Thyroid gland (tissue), 4 donors: ENCODE data around the gene SCEL.
A peak's percentile ranks its signal among the peaks of the same experiment; 100 is the strongest.

Source experiments
- POLR2A ChIP-seq, 2 donors: fragments of 450-650 bp; IDR thresholded peaks; one replicate each; pipeline ENCODE4 v1.6.1; 2017; ENCODE audit warnings: antibody characterized with exemption in 2 of 2, mild to moderate bottlenecking in 2 of 2, moderate library complexity in 1 of 2
- TF ChIP-seq, protein P1 (sequence below), 6 experiments: fragments of 200-600 bp in 3 of 6; fragments of 450-650 bp in 3 of 6; sonication (generic) in 3 of 6; IDR thresholded peaks; one replicate each; pipeline ENCODE4 v1.5.1; 2016 to 2019; ENCODE audit warnings: antibody characterized with exemption in 6 of 6, mild to moderate bottlenecking in 2 of 6, inconsistent platforms in 1 of 6, moderate library complexity in 1 of 6

DNA sequence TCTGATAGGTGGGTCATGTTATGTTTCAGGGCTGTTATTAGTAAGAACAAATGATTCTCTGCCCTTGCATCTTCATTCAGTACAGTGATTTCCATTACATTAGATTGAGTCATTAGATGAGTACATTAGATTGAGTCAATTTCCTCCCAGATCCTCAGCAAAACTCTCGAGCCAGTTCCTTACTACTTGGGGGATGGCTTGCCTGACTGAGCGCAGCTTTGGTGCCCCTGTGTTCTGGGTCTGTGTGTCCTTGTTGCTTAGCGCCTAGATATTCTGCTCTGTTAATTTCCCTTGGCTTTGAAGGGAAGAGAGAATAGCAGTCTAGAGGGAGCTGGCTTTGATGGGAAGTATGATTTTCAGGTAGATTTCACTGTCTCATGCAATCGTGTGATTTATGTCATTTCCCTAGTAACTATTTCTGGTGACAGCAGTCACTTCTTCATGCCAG is 19.1 kb upstream of the SCEL start:
- TF ChIP-seq, protein P1, sequence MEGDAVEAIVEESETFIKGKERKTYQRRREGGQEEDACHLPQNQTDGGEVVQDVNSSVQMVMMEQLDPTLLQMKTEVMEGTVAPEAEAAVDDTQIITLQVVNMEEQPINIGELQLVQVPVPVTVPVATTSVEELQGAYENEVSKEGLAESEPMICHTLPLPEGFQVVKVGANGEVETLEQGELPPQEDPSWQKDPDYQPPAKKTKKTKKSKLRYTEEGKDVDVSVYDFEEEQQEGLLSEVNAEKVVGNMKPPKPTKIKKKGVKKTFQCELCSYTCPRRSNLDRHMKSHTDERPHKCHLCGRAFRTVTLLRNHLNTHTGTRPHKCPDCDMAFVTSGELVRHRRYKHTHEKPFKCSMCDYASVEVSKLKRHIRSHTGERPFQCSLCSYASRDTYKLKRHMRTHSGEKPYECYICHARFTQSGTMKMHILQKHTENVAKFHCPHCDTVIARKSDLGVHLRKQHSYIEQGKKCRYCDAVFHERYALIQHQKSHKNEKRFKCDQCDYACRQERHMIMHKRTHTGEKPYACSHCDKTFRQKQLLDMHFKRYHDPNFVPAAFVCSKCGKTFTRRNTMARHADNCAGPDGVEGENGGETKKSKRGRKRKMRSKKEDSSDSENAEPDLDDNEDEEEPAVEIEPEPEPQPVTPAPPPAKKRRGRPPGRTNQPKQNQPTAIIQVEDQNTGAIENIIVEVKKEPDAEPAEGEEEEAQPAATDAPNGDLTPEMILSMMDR (IDR thresholded peaks at IDR 0.05) = peak in 1 of 6 experiments; percentile 1
- TF ChIP-seq POLR2A (IDR thresholded peaks at IDR 0.05) = no peak
